ENCODE results near the gene TTLL1. TPM values are rescaled to one million over a fixed set of nuclear protein-coding genes. Genes with fewer than 3 reads are reported as not detected.
A peak's percentile ranks its signal among the peaks of the same experiment; 100 is the strongest.

The TTLL1 gene
- total and polyA plus RNA-seq, 2 of the 4 experiments (the other 2 are of a cell fraction), result 10.8 to 13.2 TPM

DNA sequence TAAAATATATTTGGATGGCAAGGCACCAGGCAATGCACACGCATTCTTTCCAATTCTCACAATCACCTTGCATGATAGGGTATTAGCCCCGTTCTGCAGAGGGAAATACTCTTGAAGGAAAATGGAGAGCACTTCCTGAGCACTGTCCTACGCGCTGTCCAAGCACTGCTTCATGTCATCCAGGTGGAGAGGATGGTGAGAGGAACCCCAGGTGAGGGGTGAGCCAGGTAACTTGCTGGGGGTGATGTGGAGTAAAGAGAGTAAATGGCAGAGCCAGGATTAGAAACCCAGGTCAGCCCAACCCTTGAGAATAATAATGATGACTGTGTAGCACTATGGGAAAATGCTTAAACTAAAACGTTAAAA lies 73.5 kb downstream of the TTLL1 start:
- ChIA-PET CTCF (no interaction called here), POLR2A (ENCODE audit: unreplicated experiment) (interaction anchor here (0.5 to 0.6 kb wide), 2 partner anchors 13 to 27 kb away, joined by 3 read pairs; no protein-coding TSS in a partner anchor)
- no TSS peak for BruUV-seq (replicated peaks)
- H4K20me1 ChIP-seq (ENCODE audit: insufficient read depth, low read length), result peaks cover 32% of the 10 kb centered on the region
- peak overlapping the region; percentile 57 for H3K4me3 ChIP-seq (ENCODE audit: insufficient read depth, low read depth, low read length)
- H3K14ac ChIP-seq (replicated peaks; ENCODE audit: low read depth, low read length), result peak overlapping the region; percentile 66
- no peak overlapping the region for H4K91ac ChIP-seq (ENCODE audit: insufficient read depth, low read depth, low read length)
- H2BK120ac ChIP-seq (ENCODE audit: low read depth, low read length), result no peak overlapping the region
- H2BK5ac ChIP-seq (ENCODE audit: low read depth, low read length, poor library complexity, severe bottlenecking), result no peak overlapping the region
- in situ Hi-C loops (cut with MboI; ENCODE audit: low sequenced_read_pairs), result no loop called here
- H3K27ac ChIP-seq (ENCODE audit: insufficient read depth, low read length), result no peak overlapping the region
- no peaks in the 10 kb centered on the region for H3K36me3 ChIP-seq (ENCODE audit: control insufficient read depth, insufficient read depth, low read length)
- H3K27me3 ChIP-seq (ENCODE audit: control insufficient read depth, insufficient read depth, low read length), result no peaks in the 10 kb centered on the region
- peaks cover 13% of the 10 kb centered on the region for H3K9me1 ChIP-seq (ENCODE audit: insufficient read depth, low read length)
- 20% methylated on average over 1 of the region's 5 CpGs; no CpG with 5 or more reads in 1 of the 2 experiments for WGBS, 2 experiments (ENCODE audit: extremely low coverage in 2 of 2, insufficient read length in 1 of 2)
- no peak overlapping the region for H3K18ac ChIP-seq (ENCODE audit: low read depth, low read length)
- peak overlapping the region; percentile 53; the same call in 1 of the 2 replicates for H3K4ac ChIP-seq (ENCODE audit: low read depth, low read length)
- H4K5ac ChIP-seq (ENCODE audit: low read depth, low read length), result no peak overlapping the region
- peak overlapping the region; percentile 72 for H2AK5ac ChIP-seq (ENCODE audit: low read depth, low read length)
- H4K8ac ChIP-seq (ENCODE audit: low read depth in 2 of 2, low read length in 2 of 2), result peak overlapping the region in 1 of 2 experiments; percentile 89; a peak in 2 of 4 replicates
- H2AK9ac ChIP-seq (replicated peaks; ENCODE audit: low read depth, low read length, poor library complexity), result no peak overlapping the region
- H3K4me1 ChIP-seq (ENCODE audit: control insufficient read depth, insufficient read depth, low read length), result peaks cover 9% of the 10 kb centered on the region
- H3K9ac ChIP-seq (ENCODE audit: low read depth, low read length), result peak overlapping the region; percentile 53; the same call in 1 of the 2 replicates
- H2BK15ac ChIP-seq (ENCODE audit: low read depth, low read length), result no peak overlapping the region; the same call in 2 of the 3 replicates
- peak overlapping the region; percentile 74 for H3K4me2 ChIP-seq (ENCODE audit: low read depth, low read length)
- 0 out of 2 replicates have a peak overlapping the region, but pooled peaks have one; percentile 57 for H3K56ac ChIP-seq (ENCODE audit: extremely low read depth, insufficient read depth, low read length)
- H3K23ac ChIP-seq (ENCODE audit: low read depth, low read length), result peak overlapping the region; percentile 50; the same call in 1 of the 2 replicates
- no peaks in the 10 kb centered on the region for H3K9me3 ChIP-seq (ENCODE audit: control insufficient read depth, insufficient read depth, low read length)
- H2BK20ac ChIP-seq (ENCODE audit: low read depth, low read length), result no peak overlapping the region
- dilution Hi-C loops (cut with HindIII; ENCODE audit: low sequenced_read_pairs, unreplicated experiment), result no loop called here
- peaks cover 12 to 36% of the 10 kb centered on the region in 2 experiments; a peak in 3 of 4 replicates for H3K79me1 ChIP-seq (ENCODE audit: low read depth in 1 of 2, low read length in 2 of 2)
- H2AFZ ChIP-seq (replicated peaks; ENCODE audit: low read length, poor library complexity), result peak overlapping the region; percentile 92
- DNase-seq, result no peak
- TF ChIP-seq NFE2L2 (IDR thresholded peaks at IDR 0.05; ENCODE audit: low read depth, low read length), result no peak
- TF ChIP-seq MAFK (IDR thresholded peaks at IDR 0.05; ENCODE audit: low read depth, low read length), result no peak
- no peak for TF ChIP-seq POLR2A (IDR thresholded peaks at IDR 0.05; ENCODE audit: low read depth, low read length)
- no peak for TF ChIP-seq RFX5 (IDR thresholded peaks at IDR 0.05; ENCODE audit: low read depth, low read length)
- no peak for ATAC-seq (ENCODE audit: low read depth)
- intact Hi-C loops (cut with micrococcal nuclease), result loop anchor here (2.0 kb wide), 1 partner anchor 21 kb away; no protein-coding TSS in a partner anchor
